Neural cell (in vitro differentiated cells): ENCODE measurements around the gene CHTF18. TPM values are rescaled to one million over a fixed set of nuclear protein-coding genes. Genes with fewer than 3 reads are reported as not detected.

Experiments
- H2AFZ ChIP-seq: fragments of 200-600, 300-800 bp; sonication (generic), shearing (Covaris generic); 2 replicates; pipeline ENCODE4 v1.6.0; 2014; ENCODE audit warnings: low read depth, mild to moderate bottlenecking, antibody characterized with exemption, low read length, moderate library complexity
- H3F3A ChIP-seq: fragments of 200-600 bp; shearing (Covaris generic); 2 replicates; pipeline ENCODE4 v1.6.1; 2016; ENCODE audit warnings: mild to moderate bottlenecking, moderate library complexity, mixed read lengths, antibody characterized with exemption, low read length; ENCODE audit not compliant: insufficient read depth, poor library complexity, severe bottlenecking
- H3K27ac ChIP-seq: fragments of 200-600, 300-800 bp; sonication (generic), shearing (Covaris generic); 2 replicates; pipeline ENCODE4 v1.5.1; 2014; ENCODE audit warnings: mild to moderate bottlenecking, low read length, moderate library complexity
- H3K27me3 ChIP-seq: fragments of 300-800, 200-600 bp; sonication (generic), shearing (Covaris generic); 2 replicates; pipeline ENCODE4 v1.6.0; 2014; ENCODE audit warnings: mild to moderate bottlenecking, low read depth, low read length, moderate library complexity; ENCODE audit not compliant: insufficient read depth
- H3K36me3 ChIP-seq: fragments of 300-800, 200-600 bp; sonication (generic), shearing (Covaris generic); 2 replicates; pipeline ENCODE4 v1.5.1; 2014; ENCODE audit warnings: mild to moderate bottlenecking, antibody characterized with exemption, low read length, moderate library complexity; ENCODE audit not compliant: insufficient read depth
- H3K4me2 ChIP-seq: fragments of 300-800, 200-600 bp; sonication (generic), shearing (Covaris generic); 2 replicates; pipeline ENCODE4 v1.6.0; 2014; ENCODE audit warnings: mild to moderate bottlenecking, low read length
- H3K4me3 ChIP-seq: fragments of 300-800, 200-600 bp; sonication (generic), shearing (Covaris generic); 2 replicates; pipeline ENCODE4 v1.5.1; 2014; ENCODE audit warnings: mild to moderate bottlenecking, low read length, moderate library complexity
- H3K79me2 ChIP-seq: fragments of 200-600 bp; shearing (Covaris generic); replicated peaks from 2 replicates; pipeline ENCODE4 v1.6.0; 2014; ENCODE audit warnings: mild to moderate bottlenecking, low read length, moderate library complexity; ENCODE audit not compliant: insufficient read depth
- H3K9ac ChIP-seq: fragments of 300-800, 200-600 bp; sonication (generic), shearing (Covaris generic); 2 replicates; pipeline ENCODE4 v1.6.1; 2016; ENCODE audit warnings: mild to moderate bottlenecking, low read length, mixed read lengths
- H3K9me2 ChIP-seq: fragments of 200-600 bp; shearing (Covaris generic); 2 replicates; pipeline ENCODE4 v1.6.1; 2016; ENCODE audit warnings: mild to moderate bottlenecking, low read length, mixed read lengths; ENCODE audit not compliant: insufficient read depth
- H3K9me3 ChIP-seq: fragments of 200-600, 300-800 bp; sonication (generic), shearing (Covaris generic); 2 replicates; pipeline ENCODE4 v1.6.1; 2016; ENCODE audit warnings: mild to moderate bottlenecking, mixed run types, low read length, moderate library complexity, mixed read lengths
- H4K20me1 ChIP-seq: fragments of 200-600 bp; shearing (Covaris generic); 2 replicates; pipeline ENCODE4 v1.6.1; 2016; ENCODE audit warnings: mild to moderate bottlenecking, mixed run types; ENCODE audit not compliant: insufficient read depth
- EP300 ChIP-seq: fragments of 450-650 bp; conservative IDR thresholded peaks from 2 replicates; pipeline ENCODE4 v1.6.1; 2014; ENCODE audit warnings: antibody characterized with exemption, mild to moderate bottlenecking, moderate library complexity; ENCODE audit not compliant: poor library complexity, severe bottlenecking
- EZH2 ChIP-seq: fragments of 200-600, 300-800 bp; shearing (Covaris generic), sonication (generic); IDR thresholded peaks from 2 replicates; pipeline ENCODE4 v1.6.1; 2014; ENCODE audit warnings: antibody characterized with exemption, low read length, borderline replicate concordance, mild to moderate bottlenecking; ENCODE audit not compliant: insufficient read depth, poor library complexity, severe bottlenecking
- MXI1 ChIP-seq: fragments of 450-650 bp; conservative IDR thresholded peaks from 2 replicates; pipeline ENCODE4 v1.6.1; 2014; ENCODE audit warnings: antibody characterized with exemption, mild to moderate bottlenecking; ENCODE audit not compliant: poor library complexity, severe bottlenecking
- POLR2AphosphoS5 ChIP-seq: IDR thresholded peaks from 2 replicates; pipeline ENCODE4 v1.6.1; 2012
- RAD21 ChIP-seq: fragments of 450-650 bp; conservative IDR thresholded peaks from 2 replicates; pipeline ENCODE4 v1.6.1; 2014; ENCODE audit warnings: antibody characterized with exemption, mild to moderate bottlenecking, moderate library complexity
- SMC3 ChIP-seq: fragments of 450-650 bp; conservative IDR thresholded peaks from 2 replicates; pipeline ENCODE4 v1.6.1; 2014; ENCODE audit warnings: antibody characterized with exemption, mild to moderate bottlenecking, moderate library complexity; ENCODE audit not compliant: poor library complexity
- TAF1 ChIP-seq: IDR thresholded peaks from 2 replicates; pipeline ENCODE4 v1.6.1; 2012; ENCODE audit warnings: low read depth
- polyA plus RNA-seq: library from polyadenylated mRNA; depleted of rRNA; stranded (reverse); fragments of >200 nt; gene quantifications from 2 replicates; pipeline ENCODE4 v1.2.3, GENCODE V29; 2014
- TF ChIP-seq, protein P1 (sequence below): IDR thresholded peaks from 2 replicates; pipeline ENCODE4 v1.6.1; 2012; ENCODE audit warnings: borderline replicate concordance
- TF ChIP-seq, protein P2 (sequence below): fragments of 450-650 bp; IDR thresholded peaks from 2 replicates; pipeline ENCODE4 v1.5.1; 2014; ENCODE audit warnings: antibody characterized with exemption, mild to moderate bottlenecking, moderate library complexity; ENCODE audit not compliant: poor library complexity, severe bottlenecking

CHTF18 gene
- polyA plus RNA-seq, 1 donor from 2014 or later, result 31.2 TPM

DNA sequence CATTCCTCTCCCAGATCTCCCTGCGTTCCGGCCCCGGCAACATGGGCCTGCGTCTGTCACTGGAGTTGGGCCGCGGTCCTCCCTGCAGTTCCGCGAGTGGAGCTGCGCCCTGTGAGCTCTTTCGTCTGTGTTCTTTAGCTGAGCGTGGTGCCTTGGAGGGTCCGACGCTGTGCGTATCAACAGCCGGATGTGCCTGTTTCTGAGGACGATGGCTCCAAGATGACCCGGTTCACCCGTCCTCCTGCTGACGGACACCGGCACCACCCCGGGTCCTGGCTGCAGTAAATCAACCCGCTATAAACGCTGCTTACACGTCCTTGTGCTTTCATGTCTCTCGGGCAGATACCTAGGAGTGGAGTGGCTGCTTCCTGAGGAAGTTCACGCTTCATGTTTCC, 56.9 kb downstream of the CHTF18 start:
- Histone ChIP-seq H3K4me3 (no peak overlapping the region), H3K9me2 (no peaks in the 10 kb centered on the region), H3F3A (no peaks in the 10 kb centered on the region), H3K4me2 (no peak overlapping the region), H4K20me1 (no peaks in the 10 kb centered on the region), H3K79me2 (no peaks in the 10 kb centered on the region), H3K9ac (no peak overlapping the region), H3K27me3 (no peaks in the 10 kb centered on the region), H2AFZ (no peak overlapping the region), H3K36me3 (no peaks in the 10 kb centered on the region), H3K9me3 (peaks cover 15% of the 10 kb centered on the region), H3K27ac (no peak overlapping the region)
- no peak for TF ChIP-seq RAD21
- TF ChIP-seq TAF1, result no peak
- TF ChIP-seq MXI1, result no peak
- TF ChIP-seq, protein P1, sequence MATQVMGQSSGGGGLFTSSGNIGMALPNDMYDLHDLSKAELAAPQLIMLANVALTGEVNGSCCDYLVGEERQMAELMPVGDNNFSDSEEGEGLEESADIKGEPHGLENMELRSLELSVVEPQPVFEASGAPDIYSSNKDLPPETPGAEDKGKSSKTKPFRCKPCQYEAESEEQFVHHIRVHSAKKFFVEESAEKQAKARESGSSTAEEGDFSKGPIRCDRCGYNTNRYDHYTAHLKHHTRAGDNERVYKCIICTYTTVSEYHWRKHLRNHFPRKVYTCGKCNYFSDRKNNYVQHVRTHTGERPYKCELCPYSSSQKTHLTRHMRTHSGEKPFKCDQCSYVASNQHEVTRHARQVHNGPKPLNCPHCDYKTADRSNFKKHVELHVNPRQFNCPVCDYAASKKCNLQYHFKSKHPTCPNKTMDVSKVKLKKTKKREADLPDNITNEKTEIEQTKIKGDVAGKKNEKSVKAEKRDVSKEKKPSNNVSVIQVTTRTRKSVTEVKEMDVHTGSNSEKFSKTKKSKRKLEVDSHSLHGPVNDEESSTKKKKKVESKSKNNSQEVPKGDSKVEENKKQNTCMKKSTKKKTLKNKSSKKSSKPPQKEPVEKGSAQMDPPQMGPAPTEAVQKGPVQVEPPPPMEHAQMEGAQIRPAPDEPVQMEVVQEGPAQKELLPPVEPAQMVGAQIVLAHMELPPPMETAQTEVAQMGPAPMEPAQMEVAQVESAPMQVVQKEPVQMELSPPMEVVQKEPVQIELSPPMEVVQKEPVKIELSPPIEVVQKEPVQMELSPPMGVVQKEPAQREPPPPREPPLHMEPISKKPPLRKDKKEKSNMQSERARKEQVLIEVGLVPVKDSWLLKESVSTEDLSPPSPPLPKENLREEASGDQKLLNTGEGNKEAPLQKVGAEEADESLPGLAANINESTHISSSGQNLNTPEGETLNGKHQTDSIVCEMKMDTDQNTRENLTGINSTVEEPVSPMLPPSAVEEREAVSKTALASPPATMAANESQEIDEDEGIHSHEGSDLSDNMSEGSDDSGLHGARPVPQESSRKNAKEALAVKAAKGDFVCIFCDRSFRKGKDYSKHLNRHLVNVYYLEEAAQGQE, result no peak
- TF ChIP-seq EZH2, result no peak
- TF ChIP-seq SMC3, result no peak
- TF ChIP-seq POLR2AphosphoS5, result no peak
- TF ChIP-seq EP300, result no peak
- TF ChIP-seq, protein P2, sequence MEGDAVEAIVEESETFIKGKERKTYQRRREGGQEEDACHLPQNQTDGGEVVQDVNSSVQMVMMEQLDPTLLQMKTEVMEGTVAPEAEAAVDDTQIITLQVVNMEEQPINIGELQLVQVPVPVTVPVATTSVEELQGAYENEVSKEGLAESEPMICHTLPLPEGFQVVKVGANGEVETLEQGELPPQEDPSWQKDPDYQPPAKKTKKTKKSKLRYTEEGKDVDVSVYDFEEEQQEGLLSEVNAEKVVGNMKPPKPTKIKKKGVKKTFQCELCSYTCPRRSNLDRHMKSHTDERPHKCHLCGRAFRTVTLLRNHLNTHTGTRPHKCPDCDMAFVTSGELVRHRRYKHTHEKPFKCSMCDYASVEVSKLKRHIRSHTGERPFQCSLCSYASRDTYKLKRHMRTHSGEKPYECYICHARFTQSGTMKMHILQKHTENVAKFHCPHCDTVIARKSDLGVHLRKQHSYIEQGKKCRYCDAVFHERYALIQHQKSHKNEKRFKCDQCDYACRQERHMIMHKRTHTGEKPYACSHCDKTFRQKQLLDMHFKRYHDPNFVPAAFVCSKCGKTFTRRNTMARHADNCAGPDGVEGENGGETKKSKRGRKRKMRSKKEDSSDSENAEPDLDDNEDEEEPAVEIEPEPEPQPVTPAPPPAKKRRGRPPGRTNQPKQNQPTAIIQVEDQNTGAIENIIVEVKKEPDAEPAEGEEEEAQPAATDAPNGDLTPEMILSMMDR, result no peak

DNA sequence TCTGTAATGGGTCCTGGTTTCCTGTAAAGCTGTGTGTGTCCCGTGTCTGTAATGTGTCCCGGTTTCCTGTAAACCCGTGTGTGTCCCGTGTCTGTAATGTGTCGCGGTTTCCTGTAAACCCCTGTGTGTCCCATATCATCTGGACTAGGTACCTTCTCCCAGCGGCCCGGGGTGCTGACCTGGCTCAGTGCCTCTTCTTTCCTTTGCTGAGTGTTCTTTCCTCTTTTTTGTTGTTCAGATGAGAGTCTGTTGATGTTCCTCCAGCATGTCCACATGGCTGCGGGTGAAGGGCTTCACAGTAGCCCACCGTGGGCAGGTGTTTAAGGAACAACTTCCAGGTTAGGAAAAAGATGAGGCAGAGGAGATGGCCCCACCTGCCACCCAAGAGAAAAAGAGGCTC, 58.7 kb downstream of the CHTF18 start:
- Histone ChIP-seq H3K4me3 (no peak overlapping the region), H3K4me2 (no peak overlapping the region), H3K9ac (no peak overlapping the region), H3K36me3 (no peaks in the 10 kb centered on the region), H4K20me1 (no peaks in the 10 kb centered on the region), H3K9me3 (peaks cover 26% of the 10 kb centered on the region), H3K79me2 (no peaks in the 10 kb centered on the region), H3K27me3 (no peaks in the 10 kb centered on the region), H3K27ac (no peak overlapping the region), H3K9me2 (no peaks in the 10 kb centered on the region), H3F3A (no peaks in the 10 kb centered on the region), H2AFZ (no peak overlapping the region)
- TF ChIP-seq, protein P2, result no peak
- TF ChIP-seq EP300, result no peak
- TF ChIP-seq SMC3, result no peak
- TF ChIP-seq TAF1, result no peak
- TF ChIP-seq, protein P1, result no peak
- TF ChIP-seq POLR2AphosphoS5, result no peak
- no peak for TF ChIP-seq MXI1
- TF ChIP-seq EZH2, result no peak
